MM.1S (cell line): ENCODE results near the gene GSS.

ENCODE experiments used
- EZH2 ChIP-seq: fragments of 300-600 bp; sonication (generic); optimal IDR thresholded peaks from 2 replicates; pipeline ENCODE3; 2017; ENCODE audit warnings: low read depth, mild to moderate bottlenecking, antibody characterized with exemption, low read length, mixed read lengths
- TF ChIP-seq, protein P1 (sequence below): fragments of 300-600 bp; sonication (generic); IDR thresholded peaks from 2 replicates; pipeline ENCODE4 v1.5.1; 2016; ENCODE audit warnings: antibody characterized with exemption, low read length, mixed read lengths

DNA sequence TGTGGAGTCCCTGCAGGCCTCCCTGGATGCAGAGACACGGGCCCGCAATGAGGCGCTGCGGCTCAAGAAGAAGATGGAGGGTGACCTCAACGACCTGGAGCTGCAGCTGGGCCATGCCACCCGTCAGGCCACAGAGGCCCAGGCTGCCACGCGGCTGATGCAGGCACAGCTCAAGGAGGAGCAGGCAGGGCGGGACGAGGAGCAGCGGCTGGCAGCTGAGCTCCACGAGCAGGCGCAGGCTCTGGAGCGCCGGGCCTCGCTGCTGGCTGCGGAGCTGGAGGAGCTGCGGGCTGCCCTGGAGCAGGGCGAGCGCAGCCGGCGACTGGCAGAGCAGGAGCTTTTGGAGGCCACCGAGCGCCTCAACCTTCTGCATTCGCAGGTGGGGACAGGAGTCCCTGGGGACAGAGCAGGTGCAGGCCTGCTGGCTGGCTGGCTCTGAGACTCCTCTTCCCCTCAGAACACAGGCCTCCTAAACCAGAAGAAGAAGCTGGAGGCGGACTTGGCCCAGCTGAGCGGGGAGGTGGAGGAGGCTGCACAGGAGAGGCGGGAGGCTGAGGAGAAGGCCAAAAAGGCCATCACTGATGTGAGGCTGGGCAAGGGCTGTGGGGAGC is 44.8 kb upstream of the GSS start:
- TF ChIP-seq, protein P1, sequence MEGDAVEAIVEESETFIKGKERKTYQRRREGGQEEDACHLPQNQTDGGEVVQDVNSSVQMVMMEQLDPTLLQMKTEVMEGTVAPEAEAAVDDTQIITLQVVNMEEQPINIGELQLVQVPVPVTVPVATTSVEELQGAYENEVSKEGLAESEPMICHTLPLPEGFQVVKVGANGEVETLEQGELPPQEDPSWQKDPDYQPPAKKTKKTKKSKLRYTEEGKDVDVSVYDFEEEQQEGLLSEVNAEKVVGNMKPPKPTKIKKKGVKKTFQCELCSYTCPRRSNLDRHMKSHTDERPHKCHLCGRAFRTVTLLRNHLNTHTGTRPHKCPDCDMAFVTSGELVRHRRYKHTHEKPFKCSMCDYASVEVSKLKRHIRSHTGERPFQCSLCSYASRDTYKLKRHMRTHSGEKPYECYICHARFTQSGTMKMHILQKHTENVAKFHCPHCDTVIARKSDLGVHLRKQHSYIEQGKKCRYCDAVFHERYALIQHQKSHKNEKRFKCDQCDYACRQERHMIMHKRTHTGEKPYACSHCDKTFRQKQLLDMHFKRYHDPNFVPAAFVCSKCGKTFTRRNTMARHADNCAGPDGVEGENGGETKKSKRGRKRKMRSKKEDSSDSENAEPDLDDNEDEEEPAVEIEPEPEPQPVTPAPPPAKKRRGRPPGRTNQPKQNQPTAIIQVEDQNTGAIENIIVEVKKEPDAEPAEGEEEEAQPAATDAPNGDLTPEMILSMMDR = no peak
- no peak for TF ChIP-seq EZH2
